Progenitor cell of endocrine pancreas (in vitro differentiated cells): Measurements from ENCODE around the gene ZNF740. TPM values are rescaled to one million over a fixed set of nuclear protein-coding genes. Genes with fewer than 3 reads are reported as not detected.

Source experiments
- DNase-seq: peaks from one replicate; pipeline ENCODE4 v3.0.0; 2021; ENCODE audit warnings: low spot score; ENCODE audit not compliant: unreplicated experiment
- H3K27ac Mint-ChIP-seq: 2 replicates; pipeline ENCODE4 v1.8.0; 2021; ENCODE audit warnings: mild to moderate bottlenecking, moderate library complexity, mixed read lengths
- H3K27me3 Mint-ChIP-seq: 2 replicates; pipeline ENCODE4 v1.8.0; 2021; ENCODE audit warnings: mixed read lengths
- H3K36me3 Mint-ChIP-seq: 2 replicates; pipeline ENCODE4 v1.8.0; 2022; ENCODE audit warnings: mixed read lengths; ENCODE audit not compliant: insufficient read depth
- H3K4me1 Mint-ChIP-seq: 2 replicates; pipeline ENCODE4 v1.8.0; 2021; ENCODE audit warnings: low read depth, mixed read lengths
- H3K4me3 Mint-ChIP-seq: 2 replicates; pipeline ENCODE4 v1.8.0; 2021; ENCODE audit warnings: low read depth, mild to moderate bottlenecking, moderate library complexity, mixed read lengths
- H3K9me3 Mint-ChIP-seq: 2 replicates; pipeline ENCODE4 v1.8.0; 2021; ENCODE audit warnings: low read depth, mixed read lengths
- CTCF ChIP-seq: fragments of 200-600 bp; sonication (generic); IDR thresholded peaks from one replicate; pipeline ENCODE4 v1.5.0; 2021; ENCODE audit warnings: antibody characterized with exemption, mild to moderate bottlenecking; ENCODE audit not compliant: unreplicated experiment
- total RNA-seq: library from RNA; stranded (reverse); gene quantifications from 2 replicates; pipeline ENCODE4 v1.2.1, GENCODE V29; 2021

The ZNF740 gene
- total RNA-seq, 1 donor from 2014 or later = 75.7 TPM

GRCh38 chr12:53193040-53193439 is 12.5 kb downstream of the ZNF740 start:
- Mint-ChIP-seq H3K4me1 (no peaks in the 10 kb centered on the region), H3K27ac (no peak overlapping the region), H3K9me3 (no peaks in the 10 kb centered on the region), H3K36me3 (peaks cover 2% of the 10 kb centered on the region), H3K4me3 (no peak overlapping the region), H3K27me3 (peaks cover 36% of the 10 kb centered on the region)
- TF ChIP-seq CTCF = no peak
- DNase-seq = no peak

DNA sequence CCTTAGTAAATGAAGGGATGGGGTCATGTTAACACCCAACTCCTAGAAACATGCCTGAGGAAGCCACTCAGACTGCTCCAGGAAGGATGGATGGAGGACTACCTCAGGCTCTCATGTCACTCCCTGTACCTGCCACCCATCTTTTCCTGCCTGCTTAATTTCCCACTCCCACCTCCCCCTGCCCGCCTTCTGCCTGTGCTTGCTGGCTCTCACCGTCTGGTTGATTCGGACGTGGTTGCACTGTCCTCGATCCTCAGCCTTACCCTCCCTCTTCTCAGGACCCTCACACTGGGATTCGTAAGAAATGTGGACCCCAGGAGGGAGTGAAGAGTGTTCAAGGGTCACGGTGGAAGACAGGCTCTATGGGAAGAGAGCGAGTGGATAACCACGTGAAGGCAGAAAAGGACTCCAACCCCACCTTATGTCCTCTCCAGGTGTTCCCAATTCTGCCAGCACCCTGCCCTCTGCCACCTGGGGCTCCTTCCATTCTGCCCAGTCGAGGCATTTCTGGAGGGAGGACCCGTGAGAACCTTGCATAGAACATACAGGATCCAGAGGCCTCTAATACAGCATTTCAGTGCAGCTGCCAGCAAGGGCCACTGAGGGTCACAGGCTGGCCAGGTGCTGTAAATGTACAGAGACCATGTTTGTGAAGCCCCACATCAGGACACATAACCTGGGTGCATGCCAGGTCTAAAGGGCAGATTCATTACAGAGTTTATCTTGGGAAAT is 13.6 kb downstream of the ZNF740 start:
- Mint-ChIP-seq H3K27ac (no peak overlapping the region), H3K4me1 (no peaks in the 10 kb centered on the region), H3K27me3 (peaks cover 47% of the 10 kb centered on the region), H3K4me3 (no peak overlapping the region), H3K36me3 (peaks cover 2% of the 10 kb centered on the region), H3K9me3 (no peaks in the 10 kb centered on the region)
- no peak for TF ChIP-seq CTCF
- no peak for DNase-seq

- no peak for TF ChIP-seq CTCF
- H3K36me3 Mint-ChIP-seq = peaks cover 2% of the 10 kb centered on the region
- no peaks in the 10 kb centered on the region for H3K9me3 Mint-ChIP-seq
- peaks cover 51% of the 10 kb centered on the region for H3K27me3 Mint-ChIP-seq
- H3K4me3 Mint-ChIP-seq = no peak overlapping the region
- no peak overlapping the region for H3K27ac Mint-ChIP-seq
- no peak for DNase-seq
- no peaks in the 10 kb centered on the region for H3K4me1 Mint-ChIP-seq
Measured at GRCh38 chr12:53194973-53195372, 14.5 kb downstream of the ZNF740 start.

DNA sequence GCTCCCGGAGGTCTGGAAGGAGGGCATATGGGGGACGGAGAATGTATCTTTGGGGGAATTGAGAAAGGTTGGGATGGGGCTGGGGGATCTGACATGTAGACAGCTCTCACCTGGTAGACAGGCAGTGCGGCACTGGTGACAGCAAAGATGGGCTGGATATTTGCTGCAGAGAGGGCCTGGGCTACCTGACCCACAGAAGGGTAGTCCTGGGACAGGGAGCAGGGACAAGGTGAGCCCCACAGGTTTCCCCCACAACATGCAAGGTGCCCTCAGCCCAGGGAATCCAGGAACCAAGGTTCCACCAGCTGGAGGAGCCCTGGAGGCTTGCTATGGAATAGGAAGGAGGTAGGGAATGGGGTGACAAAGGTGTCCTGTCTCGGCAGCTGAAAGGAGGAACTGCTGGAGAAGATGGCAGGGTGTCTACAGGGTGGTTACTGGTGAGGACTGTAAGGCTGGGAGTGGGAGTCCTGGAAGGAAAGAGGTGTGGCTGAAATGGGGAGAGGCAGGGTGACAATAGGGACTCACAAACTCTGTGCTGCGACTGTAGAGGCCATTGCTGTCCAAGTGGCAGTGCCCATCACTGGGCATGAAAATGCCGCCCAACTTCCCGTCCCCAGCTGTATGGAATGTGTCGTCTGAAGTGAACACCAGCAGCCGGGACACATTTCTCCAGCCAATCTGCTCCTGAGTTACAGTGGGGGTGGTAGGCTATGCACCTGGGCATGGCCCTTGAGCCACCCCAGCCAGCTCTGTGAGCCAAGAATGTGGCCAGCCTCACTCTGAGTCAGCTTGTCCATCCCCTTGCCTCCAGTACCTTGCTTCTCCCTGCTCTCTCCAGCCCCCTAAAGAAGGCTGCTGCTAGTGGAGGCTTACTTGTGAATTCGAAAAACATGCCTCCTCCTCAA is 15.2 kb downstream of the ZNF740 start:
- no peak for TF ChIP-seq CTCF
- no peaks in the 10 kb centered on the region for H3K9me3 Mint-ChIP-seq
- peaks cover 51% of the 10 kb centered on the region for H3K27me3 Mint-ChIP-seq
- H3K4me3 Mint-ChIP-seq = no peak overlapping the region
- no peak for DNase-seq
- H3K36me3 Mint-ChIP-seq = peaks cover 2% of the 10 kb centered on the region
- H3K4me1 Mint-ChIP-seq = no peaks in the 10 kb centered on the region
- H3K27ac Mint-ChIP-seq = no peak overlapping the region

- Mint-ChIP-seq H3K27me3 (peaks cover 54% of the 10 kb centered on the region), H3K9me3 (no peaks in the 10 kb centered on the region), H3K4me1 (no peaks in the 10 kb centered on the region), H3K36me3 (peaks cover 2% of the 10 kb centered on the region), H3K4me3 (no peak overlapping the region), H3K27ac (no peak overlapping the region)
- no peak for DNase-seq
- no peak for TF ChIP-seq CTCF
Measured at GRCh38 chr12:53196486-53196885, 16.0 kb downstream of the ZNF740 start.
